ENCODE results near the gene HDAC1.
"Not testable (repeated sequence)": the region's sequence is repeated elsewhere in the genome, so short reads cannot be mapped to it uniquely, and the experiment has no call there.

- not testable (repeated sequence) for TF ChIP-seq YY1 (IDR thresholded peaks at IDR 0.05; ENCODE audit: low read depth); JUND (IDR thresholded peaks at IDR 0.05); CTCF (IDR thresholded peaks at IDR 0.05); EP300 (IDR thresholded peaks at IDR 0.05; ENCODE audit: borderline replicate concordance in 1 of 2, low read depth in 1 of 2, low read length in 1 of 2); TAF1 (IDR thresholded peaks at IDR 0.05; ENCODE audit: borderline replicate concordance, low read depth, low read length); REST (IDR thresholded peaks at IDR 0.05; ENCODE audit: low read depth, low read length); EZH2phosphoT487 (IDR thresholded peaks at IDR 0.05; ENCODE audit: borderline replicate concordance, low read depth); GABPA (IDR thresholded peaks at IDR 0.05; ENCODE audit: low read depth); SMC3 (IDR thresholded peaks at IDR 0.05; ENCODE audit: low read depth, low read length)
These were observed 6.3 kb downstream of the HDAC1 start for GRCh38 chr1:32298211-32298610.
